MM.1S (cell line): ENCODE results near the gene STRADB.

Source experiments
- EZH2 ChIP-seq: fragments of 300-600 bp; sonication (generic); optimal IDR thresholded peaks from 2 replicates; pipeline ENCODE3; 2017; ENCODE audit warnings: low read depth, mild to moderate bottlenecking, antibody characterized with exemption, low read length, mixed read lengths
- EZH2phosphoT487 ChIP-seq: fragments of 300-600 bp; sonication (generic); IDR thresholded peaks from 2 replicates; pipeline ENCODE4 v1.6.1; 2018; ENCODE audit warnings: antibody characterized with exemption, low read length
- TF ChIP-seq, protein P1 (sequence below): fragments of 300-600 bp; sonication (generic); IDR thresholded peaks from 2 replicates; pipeline ENCODE4 v1.5.1; 2016; ENCODE audit warnings: antibody characterized with exemption, low read length, mixed read lengths

DNA sequence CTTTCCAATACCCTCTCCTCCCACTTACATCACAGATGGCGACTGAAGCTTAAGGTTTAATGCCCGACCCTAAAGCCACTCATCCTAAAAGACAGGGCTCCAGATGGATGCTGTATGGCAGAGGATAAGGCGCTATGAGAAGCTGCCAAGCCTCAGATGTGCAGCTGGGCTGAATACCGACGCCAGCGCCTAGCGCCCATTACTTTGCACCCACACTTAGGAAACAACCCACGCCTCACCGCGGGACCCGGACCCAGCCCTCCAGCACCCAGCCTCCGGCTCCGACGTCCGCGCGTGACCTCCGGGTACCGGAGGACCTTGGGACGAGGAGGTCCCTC, 617 bp upstream of the STRADB start:
- TF ChIP-seq, protein P1, sequence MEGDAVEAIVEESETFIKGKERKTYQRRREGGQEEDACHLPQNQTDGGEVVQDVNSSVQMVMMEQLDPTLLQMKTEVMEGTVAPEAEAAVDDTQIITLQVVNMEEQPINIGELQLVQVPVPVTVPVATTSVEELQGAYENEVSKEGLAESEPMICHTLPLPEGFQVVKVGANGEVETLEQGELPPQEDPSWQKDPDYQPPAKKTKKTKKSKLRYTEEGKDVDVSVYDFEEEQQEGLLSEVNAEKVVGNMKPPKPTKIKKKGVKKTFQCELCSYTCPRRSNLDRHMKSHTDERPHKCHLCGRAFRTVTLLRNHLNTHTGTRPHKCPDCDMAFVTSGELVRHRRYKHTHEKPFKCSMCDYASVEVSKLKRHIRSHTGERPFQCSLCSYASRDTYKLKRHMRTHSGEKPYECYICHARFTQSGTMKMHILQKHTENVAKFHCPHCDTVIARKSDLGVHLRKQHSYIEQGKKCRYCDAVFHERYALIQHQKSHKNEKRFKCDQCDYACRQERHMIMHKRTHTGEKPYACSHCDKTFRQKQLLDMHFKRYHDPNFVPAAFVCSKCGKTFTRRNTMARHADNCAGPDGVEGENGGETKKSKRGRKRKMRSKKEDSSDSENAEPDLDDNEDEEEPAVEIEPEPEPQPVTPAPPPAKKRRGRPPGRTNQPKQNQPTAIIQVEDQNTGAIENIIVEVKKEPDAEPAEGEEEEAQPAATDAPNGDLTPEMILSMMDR = no peak
- TF ChIP-seq EZH2 = no peak
- TF ChIP-seq EZH2phosphoT487 = no peak
